SK-N-SH (cell line): ENCODE results near the gene AFF1. TPM values are rescaled to one million over a fixed set of nuclear protein-coding genes. Genes with fewer than 3 reads are reported as not detected.

ENCODE experiments used
- CTCF ChIA-PET: fragments of 300-600, 350-600 bp; formaldehyde crosslinking; extraction: SDS; loops from one replicate; lab custom pipeline; 2021; lab: Yijun Ruan, JAX
- POLR2A ChIA-PET: fragments of 350-600 bp; sonication (Branson Sonifier 250); formaldehyde crosslinking; extraction: SDS; loops from one replicate; lab custom pipeline; 2020; ENCODE audit warnings: antibody characterized with exemption, inconsistent platforms; lab: Yijun Ruan, JAX
- DNase-seq: peaks from one replicate; pipeline ENCODE4 v3.0.0; 2012
- H2AFZ ChIP-seq: fragments of 200-600 bp; sonication (generic); 2 replicates; pipeline ENCODE4 v1.8.1; 2016; ENCODE audit warnings: antibody characterized with exemption, mild to moderate bottlenecking, low read depth
- H3F3A ChIP-seq: fragments of 200-600 bp; sonication (generic); replicated peaks from 2 replicates; pipeline ENCODE3; 2016; ENCODE audit warnings: antibody characterized with exemption, mild to moderate bottlenecking; ENCODE audit not compliant: insufficient read depth
- H3K27ac ChIP-seq, 2 experiments: fragments of 200-500 bp in 1 of 2; fragments of 200-600 bp in 1 of 2; sonication (Bioruptor generic) in 1 of 2; sonication (generic), shearing (Covaris generic) in 1 of 2; 2 replicates each; pipeline versions ENCODE4 v1.5.1 to v1.6.1; 2014 to 2016; ENCODE audit warnings: low read depth in 2 of 2, inconsistent platforms in 1 of 2, low read length in 1 of 2, mild to moderate bottlenecking in 1 of 2, mixed read lengths in 1 of 2
- H3K27me3 ChIP-seq: fragments of 200-600 bp; sonication (generic), shearing (Covaris generic); 2 replicates; pipeline ENCODE4 v1.6.1; 2016; ENCODE audit warnings: mixed run types; ENCODE audit not compliant: insufficient read depth
- H3K36me3 ChIP-seq, 2 experiments: fragments of 200-500 bp in 1 of 2; fragments of 200-600 bp in 1 of 2; sonication (Bioruptor generic) in 1 of 2; sonication (generic) in 1 of 2; replicated peaks in 1 of 2; 2 replicates each; pipeline versions ENCODE3 to v1.5.1; 2014 to 2016; ENCODE audit warnings: low read length in 1 of 2, mild to moderate bottlenecking in 1 of 2; ENCODE audit not compliant: insufficient read depth in 2 of 2, control insufficient read depth in 1 of 2
- H3K4me1 ChIP-seq, 2 experiments: fragments of 200-500 bp in 1 of 2; fragments of 200-600 bp in 1 of 2; sonication (Bioruptor generic) in 1 of 2; sonication (generic), shearing (Covaris generic) in 1 of 2; 2 replicates each; pipeline versions ENCODE4 v1.5.1 to v1.6.1; 2014 to 2016; ENCODE audit warnings: low read depth in 1 of 2, low read length in 1 of 2, mixed run types in 1 of 2; ENCODE audit not compliant: insufficient read depth in 2 of 2, control insufficient read depth in 1 of 2
- H3K4me2 ChIP-seq: fragments of 200-600 bp; sonication (generic), shearing (Covaris generic); 2 replicates; pipeline ENCODE4 v1.6.1; 2017; ENCODE audit warnings: mixed run types
- H3K4me3 ChIP-seq, 2 experiments: fragments of 200-500 bp in 1 of 2; fragments of 200-600 bp in 1 of 2; sonication (Bioruptor generic) in 1 of 2; sonication (generic), shearing (Covaris generic) in 1 of 2; 2 replicates each; pipeline versions ENCODE4 v1.5.1 to v1.8.1; 2014 to 2016; ENCODE audit warnings: low read depth in 2 of 2, inconsistent platforms in 1 of 2, low read length in 1 of 2, mild to moderate bottlenecking in 1 of 2, mixed read lengths in 1 of 2, moderate library complexity in 1 of 2
- H3K79me2 ChIP-seq: fragments of 200-600 bp; sonication (generic); 2 replicates; pipeline ENCODE4 v1.8.1; 2017; ENCODE audit warnings: mild to moderate bottlenecking; ENCODE audit not compliant: insufficient read depth
- H3K9ac ChIP-seq: fragments of 200-600 bp; sonication (generic); 2 replicates; pipeline ENCODE4 v1.6.1; 2017; ENCODE audit warnings: mixed run types
- H3K9me2 ChIP-seq: fragments of 200-600 bp; sonication (generic); 2 replicates; pipeline ENCODE4 v1.6.1; 2017; ENCODE audit warnings: mixed run types
- H3K9me3 ChIP-seq: fragments of 200-600 bp; sonication (generic); 2 replicates; pipeline ENCODE4 v1.6.1; 2017; ENCODE audit warnings: mixed run types, mild to moderate bottlenecking, moderate library complexity
- H4K20me1 ChIP-seq: fragments of 200-600 bp; sonication (generic); 2 replicates; pipeline ENCODE4 v1.6.1; 2017; ENCODE audit warnings: mild to moderate bottlenecking, mixed run types; ENCODE audit not compliant: insufficient read depth
- ELF1 ChIP-seq: IDR thresholded peaks from 2 replicates; pipeline ENCODE4 v1.4.0; 2012
- FOXJ3 ChIP-seq: sonication (generic); formaldehyde crosslinking; IDR thresholded peaks from 2 replicates; pipeline ENCODE4 v1.5.1; 2020; ENCODE audit warnings: mild to moderate bottlenecking, missing genetic modification reagents
- GABPA ChIP-seq: IDR thresholded peaks from 2 replicates; pipeline ENCODE4 v1.4.0; 2012; ENCODE audit warnings: low read depth, mild to moderate bottlenecking
- NFIC ChIP-seq: IDR thresholded peaks from 2 replicates; pipeline ENCODE4 v1.4.0; 2012; ENCODE audit warnings: borderline replicate concordance
- NRF1 ChIP-seq: IDR thresholded peaks from 2 replicates; pipeline ENCODE4 v1.6.1; 2012; ENCODE audit warnings: low read depth, mild to moderate bottlenecking, low read length
- RCOR1 ChIP-seq: fragments of 150-350 bp; IDR thresholded peaks from 2 replicates; pipeline ENCODE4 v1.6.1; 2017; ENCODE audit warnings: antibody characterized with exemption, low read length
- RXRA ChIP-seq: IDR thresholded peaks from 2 replicates; pipeline ENCODE4 v1.4.0; 2012; ENCODE audit warnings: low read depth, mild to moderate bottlenecking, borderline replicate concordance
- TAF1 ChIP-seq: IDR thresholded peaks from 2 replicates; pipeline ENCODE4 v1.6.1; 2012; ENCODE audit warnings: low read depth, mild to moderate bottlenecking, low read length, moderate library complexity, borderline replicate concordance
- TCF12 ChIP-seq: IDR thresholded peaks from 2 replicates; pipeline ENCODE4 v1.4.0; 2012
- TEAD4 ChIP-seq: IDR thresholded peaks from 2 replicates; pipeline ENCODE4 v1.4.0; 2012; ENCODE audit warnings: mild to moderate bottlenecking, borderline replicate concordance; ENCODE audit not compliant: insufficient read depth
- USF1 ChIP-seq: IDR thresholded peaks from 2 replicates; pipeline ENCODE4 v1.4.0; 2012; ENCODE audit warnings: low read depth, borderline replicate concordance
- WGBS: methylation state at CpG from one replicate; pipeline ENCODE4 v1.1.6; 2017; ENCODE audit warnings: low lambda C conversion rate; 5-methylcytosine and 5-hydroxymethylcytosine counted together
- polyA plus RNA-seq, 3 experiments: library from polyadenylated mRNA; depleted of rRNA; stranded (reverse); fragments of >200 nt; gene quantifications; 2 replicates each; pipeline ENCODE4 v1.2.3, GENCODE V29; 2012
- TF ChIP-seq, protein P1 (sequence below): fragments of 150-350 bp; IDR thresholded peaks from 2 replicates; pipeline ENCODE4 v1.6.1; 2017; ENCODE audit warnings: antibody characterized with exemption, low read length, low read depth, borderline replicate concordance
- TF ChIP-seq, protein P2 (sequence below): IDR thresholded peaks from 2 replicates; pipeline ENCODE4 v1.4.0; 2012; ENCODE audit warnings: low read depth
- TF ChIP-seq, protein P3 (sequence below): IDR thresholded peaks from 2 replicates; pipeline ENCODE4 v1.4.0; 2012; ENCODE audit warnings: low read depth, borderline replicate concordance
- TF ChIP-seq, protein P4 (sequence below): IDR thresholded peaks from 2 replicates; pipeline ENCODE4 v1.6.1; 2012; ENCODE audit warnings: mild to moderate bottlenecking, low read depth, low read length, moderate library complexity
- TF ChIP-seq, protein P5 (sequence below): fragments of 150-350 bp; IDR thresholded peaks from 2 replicates; pipeline ENCODE4 v1.6.1; 2016; ENCODE audit warnings: mild to moderate bottlenecking, low read depth, low read length

The AFF1 gene
- polyA plus RNA-seq, 1 of the 3 experiments (the other 2 are of a cell fraction), result 2.7 TPM

- H2AFZ ChIP-seq, result no peak overlapping the region
- peaks cover 0 to 5% of the 10 kb centered on the region in 2 experiments for H3K36me3 ChIP-seq
- H3K79me2 ChIP-seq, result no peaks in the 10 kb centered on the region
- H3K27me3 ChIP-seq, result no peaks in the 10 kb centered on the region
- no peak overlapping the region for H3K27ac ChIP-seq
- no peaks in the 10 kb centered on the region for H3K9me2 ChIP-seq
- ChIA-PET CTCF (interaction anchor here (1.3 to 1.4 kb wide), 2 partner anchors 9 to 25 kb away, joined by 3 to 4 read pairs; no protein-coding TSS in a partner anchor), POLR2A (no interaction called here)
- DNase-seq, result no peak
- no peaks in the 10 kb centered on the region for H4K20me1 ChIP-seq
- H3K9me3 ChIP-seq, result no peaks in the 10 kb centered on the region
- H3K4me2 ChIP-seq, result no peak overlapping the region
- H3K9ac ChIP-seq, result no peak overlapping the region
- no peaks in the 10 kb centered on the region for H3F3A ChIP-seq
- no peaks in the 10 kb centered on the region; a peak in 1 of 4 replicates for H3K4me1 ChIP-seq
- TF ChIP-seq ELF1 (no peak), RCOR1 (no peak), TCF12 (no peak), FOXJ3 (no peak), NFIC (no peak), TAF1 (no peak), TEAD4 (no peak), GABPA (no peak), USF1 (no peak), RXRA (no peak), NRF1 (no peak)
- TF ChIP-seq, protein P1, sequence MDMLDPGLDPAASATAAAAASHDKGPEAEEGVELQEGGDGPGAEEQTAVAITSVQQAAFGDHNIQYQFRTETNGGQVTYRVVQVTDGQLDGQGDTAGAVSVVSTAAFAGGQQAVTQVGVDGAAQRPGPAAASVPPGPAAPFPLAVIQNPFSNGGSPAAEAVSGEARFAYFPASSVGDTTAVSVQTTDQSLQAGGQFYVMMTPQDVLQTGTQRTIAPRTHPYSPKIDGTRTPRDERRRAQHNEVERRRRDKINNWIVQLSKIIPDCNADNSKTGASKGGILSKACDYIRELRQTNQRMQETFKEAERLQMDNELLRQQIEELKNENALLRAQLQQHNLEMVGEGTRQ, result no peak
- TF ChIP-seq, protein P2, sequence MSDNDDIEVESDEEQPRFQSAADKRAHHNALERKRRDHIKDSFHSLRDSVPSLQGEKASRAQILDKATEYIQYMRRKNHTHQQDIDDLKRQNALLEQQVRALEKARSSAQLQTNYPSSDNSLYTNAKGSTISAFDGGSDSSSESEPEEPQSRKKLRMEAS, result no peak
- TF ChIP-seq, protein P3, sequence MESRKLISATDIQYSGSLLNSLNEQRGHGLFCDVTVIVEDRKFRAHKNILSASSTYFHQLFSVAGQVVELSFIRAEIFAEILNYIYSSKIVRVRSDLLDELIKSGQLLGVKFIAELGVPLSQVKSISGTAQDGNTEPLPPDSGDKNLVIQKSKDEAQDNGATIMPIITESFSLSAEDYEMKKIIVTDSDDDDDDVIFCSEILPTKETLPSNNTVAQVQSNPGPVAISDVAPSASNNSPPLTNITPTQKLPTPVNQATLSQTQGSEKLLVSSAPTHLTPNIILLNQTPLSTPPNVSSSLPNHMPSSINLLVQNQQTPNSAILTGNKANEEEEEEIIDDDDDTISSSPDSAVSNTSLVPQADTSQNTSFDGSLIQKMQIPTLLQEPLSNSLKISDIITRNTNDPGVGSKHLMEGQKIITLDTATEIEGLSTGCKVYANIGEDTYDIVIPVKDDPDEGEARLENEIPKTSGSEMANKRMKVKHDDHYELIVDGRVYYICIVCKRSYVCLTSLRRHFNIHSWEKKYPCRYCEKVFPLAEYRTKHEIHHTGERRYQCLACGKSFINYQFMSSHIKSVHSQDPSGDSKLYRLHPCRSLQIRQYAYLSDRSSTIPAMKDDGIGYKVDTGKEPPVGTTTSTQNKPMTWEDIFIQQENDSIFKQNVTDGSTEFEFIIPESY, result no peak
- TF ChIP-seq, protein P4, sequence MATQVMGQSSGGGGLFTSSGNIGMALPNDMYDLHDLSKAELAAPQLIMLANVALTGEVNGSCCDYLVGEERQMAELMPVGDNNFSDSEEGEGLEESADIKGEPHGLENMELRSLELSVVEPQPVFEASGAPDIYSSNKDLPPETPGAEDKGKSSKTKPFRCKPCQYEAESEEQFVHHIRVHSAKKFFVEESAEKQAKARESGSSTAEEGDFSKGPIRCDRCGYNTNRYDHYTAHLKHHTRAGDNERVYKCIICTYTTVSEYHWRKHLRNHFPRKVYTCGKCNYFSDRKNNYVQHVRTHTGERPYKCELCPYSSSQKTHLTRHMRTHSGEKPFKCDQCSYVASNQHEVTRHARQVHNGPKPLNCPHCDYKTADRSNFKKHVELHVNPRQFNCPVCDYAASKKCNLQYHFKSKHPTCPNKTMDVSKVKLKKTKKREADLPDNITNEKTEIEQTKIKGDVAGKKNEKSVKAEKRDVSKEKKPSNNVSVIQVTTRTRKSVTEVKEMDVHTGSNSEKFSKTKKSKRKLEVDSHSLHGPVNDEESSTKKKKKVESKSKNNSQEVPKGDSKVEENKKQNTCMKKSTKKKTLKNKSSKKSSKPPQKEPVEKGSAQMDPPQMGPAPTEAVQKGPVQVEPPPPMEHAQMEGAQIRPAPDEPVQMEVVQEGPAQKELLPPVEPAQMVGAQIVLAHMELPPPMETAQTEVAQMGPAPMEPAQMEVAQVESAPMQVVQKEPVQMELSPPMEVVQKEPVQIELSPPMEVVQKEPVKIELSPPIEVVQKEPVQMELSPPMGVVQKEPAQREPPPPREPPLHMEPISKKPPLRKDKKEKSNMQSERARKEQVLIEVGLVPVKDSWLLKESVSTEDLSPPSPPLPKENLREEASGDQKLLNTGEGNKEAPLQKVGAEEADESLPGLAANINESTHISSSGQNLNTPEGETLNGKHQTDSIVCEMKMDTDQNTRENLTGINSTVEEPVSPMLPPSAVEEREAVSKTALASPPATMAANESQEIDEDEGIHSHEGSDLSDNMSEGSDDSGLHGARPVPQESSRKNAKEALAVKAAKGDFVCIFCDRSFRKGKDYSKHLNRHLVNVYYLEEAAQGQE, result no peak
- TF ChIP-seq, protein P5, sequence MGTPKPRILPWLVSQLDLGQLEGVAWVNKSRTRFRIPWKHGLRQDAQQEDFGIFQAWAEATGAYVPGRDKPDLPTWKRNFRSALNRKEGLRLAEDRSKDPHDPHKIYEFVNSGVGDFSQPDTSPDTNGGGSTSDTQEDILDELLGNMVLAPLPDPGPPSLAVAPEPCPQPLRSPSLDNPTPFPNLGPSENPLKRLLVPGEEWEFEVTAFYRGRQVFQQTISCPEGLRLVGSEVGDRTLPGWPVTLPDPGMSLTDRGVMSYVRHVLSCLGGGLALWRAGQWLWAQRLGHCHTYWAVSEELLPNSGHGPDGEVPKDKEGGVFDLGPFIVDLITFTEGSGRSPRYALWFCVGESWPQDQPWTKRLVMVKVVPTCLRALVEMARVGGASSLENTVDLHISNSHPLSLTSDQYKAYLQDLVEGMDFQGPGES, result no peak
- no peak overlapping the region for H3K4me3 ChIP-seq
- 32% methylated on average over 1 of the region's 1 CpG for WGBS
Observed at GRCh38 chr4:86947501-86948120, 12.8 kb downstream of the AFF1 start.
